IMR-90 (cell line): ENCODE measurements around the gene LDB1. TPM values are rescaled to one million over a fixed set of nuclear protein-coding genes. Genes with fewer than 3 reads are reported as not detected.

Experiments used
- ATAC-seq: fragments of 200-7000 bp; cut with Tn5 transposase; 2 replicates; pipeline ENCODE4 v1.9.1; 2020; ENCODE audit warnings: low read depth, mild to moderate bottlenecking, moderate library complexity
- BruUV-seq: library from RNA; stranded (reverse); fragments of 400-500 nt; replicated peaks from 2 replicates; lab custom pipeline; 2021; lab: Mats Ljungman, UMichigan
- CTCF ChIA-PET: fragments of 300-600 bp; formaldehyde crosslinking; extraction: SDS; loops from one replicate; lab custom pipeline; 2021; ENCODE audit warnings: antibody characterized with exemption; lab: Yijun Ruan, JAX
- POLR2A ChIA-PET: fragments of 300-600 bp; sonication (Branson Sonifier 250); formaldehyde crosslinking; loops from one replicate; lab custom pipeline; 2022; ENCODE audit warnings: antibody characterized with exemption; ENCODE audit not compliant: unreplicated experiment; lab: Charles Lee
- DNase-seq: peaks from one replicate; pipeline ENCODE4 v3.0.0; 2013
- H2AFZ ChIP-seq: replicated peaks from 2 replicates; pipeline ENCODE3; 2013; ENCODE audit warnings: low read length, mild to moderate bottlenecking; ENCODE audit not compliant: poor library complexity
- H2AK5ac ChIP-seq: 2 replicates; pipeline ENCODE4 v1.6.1; 2013; ENCODE audit warnings: low read depth, low read length, inconsistent platforms
- H2AK9ac ChIP-seq: replicated peaks from 2 replicates; pipeline ENCODE3; 2013; ENCODE audit warnings: mild to moderate bottlenecking, low read depth, low read length, moderate library complexity; ENCODE audit not compliant: poor library complexity
- H2BK120ac ChIP-seq: 2 replicates; pipeline ENCODE4 v1.6.1; 2013; ENCODE audit warnings: low read depth, low read length, inconsistent platforms
- H2BK15ac ChIP-seq: 3 replicates; pipeline ENCODE4 v1.6.1; 2013; ENCODE audit warnings: low read depth, low read length, inconsistent platforms
- H2BK20ac ChIP-seq: 2 replicates; pipeline ENCODE4 v1.6.1; 2013; ENCODE audit warnings: low read depth, mild to moderate bottlenecking, inconsistent platforms, low read length, moderate library complexity
- H2BK5ac ChIP-seq: 2 replicates; pipeline ENCODE4 v1.6.1; 2013; ENCODE audit warnings: mild to moderate bottlenecking, low read depth, low read length, inconsistent platforms; ENCODE audit not compliant: poor library complexity, severe bottlenecking
- H3K14ac ChIP-seq: replicated peaks from 2 replicates; pipeline ENCODE4 v1.6.1; 2013; ENCODE audit warnings: low read depth, low read length, inconsistent platforms
- H3K18ac ChIP-seq: 2 replicates; pipeline ENCODE4 v1.6.1; 2013; ENCODE audit warnings: low read depth, low read length, control low read depth
- H3K23ac ChIP-seq: 2 replicates; pipeline ENCODE4 v1.6.1; 2013; ENCODE audit warnings: low read depth, low read length, inconsistent platforms
- H3K27ac ChIP-seq: 2 replicates; pipeline ENCODE4 v1.5.1; 2013; ENCODE audit warnings: mild to moderate bottlenecking, control low read depth, low read length; ENCODE audit not compliant: insufficient read depth
- H3K27me3 ChIP-seq: 2 replicates; pipeline ENCODE4 v1.6.1; 2013; ENCODE audit warnings: low read length; ENCODE audit not compliant: control insufficient read depth, insufficient read depth
- H3K36me3 ChIP-seq: 2 replicates; pipeline ENCODE4 v1.6.1; 2013; ENCODE audit warnings: low read length, mixed read lengths; ENCODE audit not compliant: control insufficient read depth, insufficient read depth
- H3K4ac ChIP-seq: 2 replicates; pipeline ENCODE4 v1.6.1; 2013; ENCODE audit warnings: low read depth, low read length, inconsistent platforms
- H3K4me1 ChIP-seq: 2 replicates; pipeline ENCODE4 v1.6.1; 2013; ENCODE audit warnings: low read length, mixed read lengths; ENCODE audit not compliant: control insufficient read depth, insufficient read depth
- H3K4me2 ChIP-seq: 2 replicates; pipeline ENCODE4 v1.6.1; 2013; ENCODE audit warnings: low read depth, mild to moderate bottlenecking, control low read depth, low read length, moderate library complexity
- H3K4me3 ChIP-seq: 2 replicates; pipeline ENCODE4 v1.5.1; 2013; ENCODE audit warnings: low read depth, mild to moderate bottlenecking, control low read depth, low read length, moderate library complexity; ENCODE audit not compliant: insufficient read depth
- H3K56ac ChIP-seq: 2 replicates; pipeline ENCODE4 v1.6.1; 2013; ENCODE audit warnings: low read length, inconsistent platforms; ENCODE audit not compliant: insufficient read depth; ENCODE audit errors: extremely low read depth
- H3K79me1 ChIP-seq, 2 experiments: 2 replicates each; pipeline ENCODE4 v1.6.1; 2013; ENCODE audit warnings: low read length in 2 of 2, inconsistent platforms in 1 of 2, low read depth in 1 of 2
- H3K9ac ChIP-seq: 2 replicates; pipeline ENCODE4 v1.6.1; 2013; ENCODE audit warnings: low read depth, low read length, control low read depth
- H3K9me1 ChIP-seq: 2 replicates; pipeline ENCODE4 v1.6.1; 2013; ENCODE audit warnings: low read length, inconsistent platforms; ENCODE audit not compliant: insufficient read depth
- H3K9me3 ChIP-seq: 2 replicates; pipeline ENCODE4 v1.6.1; 2013; ENCODE audit warnings: low read length; ENCODE audit not compliant: control insufficient read depth, insufficient read depth
- H4K20me1 ChIP-seq: 2 replicates; pipeline ENCODE4 v1.6.1; 2013; ENCODE audit warnings: low read length, inconsistent platforms; ENCODE audit not compliant: insufficient read depth
- H4K5ac ChIP-seq: 2 replicates; pipeline ENCODE4 v1.6.1; 2013; ENCODE audit warnings: mild to moderate bottlenecking, low read depth, low read length, control low read depth
- H4K8ac ChIP-seq, 2 experiments: 2 replicates each; pipeline ENCODE4 v1.6.1; 2013; ENCODE audit warnings: low read depth in 2 of 2, low read length in 2 of 2, control low read depth in 1 of 2, inconsistent platforms in 1 of 2
- H4K91ac ChIP-seq: 2 replicates; pipeline ENCODE4 v1.6.1; 2013; ENCODE audit warnings: low read depth, low read length, inconsistent platforms; ENCODE audit not compliant: insufficient read depth
- CHD1 ChIP-seq: IDR thresholded peaks from 2 replicates; pipeline ENCODE4 v1.6.1; 2012; ENCODE audit warnings: low read depth, low read length, improper control_type of control experiment
- MAZ ChIP-seq: IDR thresholded peaks from 2 replicates; pipeline ENCODE4 v1.6.1; 2012; ENCODE audit warnings: low read depth, mild to moderate bottlenecking, low read length, improper control_type of control experiment, moderate library complexity, borderline replicate concordance
- WGBS, 2 experiments: methylation state at CpG; one replicate each; pipeline versions ENCODE4 v1.1.5 to v1.1.7; 2013; ENCODE audit warnings: missing lambda C conversion rate in 2 of 2; ENCODE audit not compliant: insufficient read length in 1 of 2; ENCODE audit errors: extremely low coverage in 2 of 2; 5-methylcytosine and 5-hydroxymethylcytosine counted together
- dilution Hi-C: fragments of 300-500 bp; cut with HindIII; formaldehyde crosslinking; loops from one replicate; pipeline ENCODE4 v1.14.3; 2018; ENCODE audit warnings: low sequenced_read_pairs; ENCODE audit not compliant: unreplicated experiment
- in situ Hi-C: fragments of 300-500 bp; cut with MboI; formaldehyde crosslinking; loops from 3 replicates; pipeline ENCODE4 v1.14.3; 2019; ENCODE audit warnings: low sequenced_read_pairs, inconsistent platforms, mixed read lengths
- intact Hi-C: fragments of 100-400 bp; cut with micrococcal nuclease; formaldehyde crosslinking; loops from 2 replicates; pipeline ENCODE4 v1.10.0; 2022
- polyA plus RNA-seq, 3 experiments: library from polyadenylated mRNA; depleted of rRNA; stranded (reverse); fragments of >200 nt; gene quantifications; 2 replicates each; pipeline ENCODE4 v1.2.3, GENCODE V29; 2012; ENCODE audit warnings: low replicate concordance in 1 of 3
- total RNA-seq: library from RNA; depleted of rRNA; stranded (reverse); fragments of >200 nt; gene quantifications from 2 replicates; pipeline ENCODE4 v1.2.3, GENCODE V29; 2012

LDB1 gene
- total and polyA plus RNA-seq, 2 of the 4 experiments (the other 2 are of a cell fraction), result 47.9 to 92.4 TPM

- H3K9me1 ChIP-seq, result peaks cover 25% of the 10 kb centered on the region
- ChIA-PET CTCF (no interaction called here), POLR2A (interaction anchor here (0.7 kb wide), 1 partner anchor 8 kb away, joined by 8 read pairs; no protein-coding TSS in a partner anchor)
- H3K4me2 ChIP-seq, result peak overlapping the region; percentile 89
- intact Hi-C loops, result no loop called here
- peak overlapping the region; percentile 94 for H3K27ac ChIP-seq
- H3K14ac ChIP-seq, result peak overlapping the region; percentile 64
- no peaks in the 10 kb centered on the region for H3K27me3 ChIP-seq
- DNase-seq (no peak), ATAC-seq (peak; percentile 4)
- H4K20me1 ChIP-seq, result peaks cover 68% of the 10 kb centered on the region
- H3K23ac ChIP-seq, result peak overlapping the region; percentile 79
- H3K4ac ChIP-seq, result peak overlapping the region; percentile 84
- H3K4me3 ChIP-seq, result peak overlapping the region; percentile 92
- peak overlapping the region; percentile 96 for H2AK9ac ChIP-seq
- H2AK5ac ChIP-seq, result peak overlapping the region; percentile 72
- no peak overlapping the region; the same call in 1 of the 2 replicates for H4K5ac ChIP-seq
- BruUV-seq, result no TSS peak
- peaks cover 26 to 85% of the 10 kb centered on the region in 2 experiments; a peak in 3 of 4 replicates for H3K79me1 ChIP-seq
- peak overlapping the region; percentile 82 for H2BK5ac ChIP-seq
- H2AFZ ChIP-seq, result peak overlapping the region; percentile 90
- no peaks in the 10 kb centered on the region for H3K9me3 ChIP-seq
- in situ Hi-C loops, result no loop called here
- peak overlapping the region; percentile 71; the same call in 1 of the 2 replicates for H3K56ac ChIP-seq
- H2BK120ac ChIP-seq, result no peak overlapping the region
- H4K91ac ChIP-seq, result peak overlapping the region; percentile 39; the same call in 1 of the 2 replicates
- H3K4me1 ChIP-seq, result peaks cover 36% of the 10 kb centered on the region
- TF ChIP-seq CHD1 (no peak), MAZ (no peak)
- peaks cover 26% of the 10 kb centered on the region for H3K36me3 ChIP-seq
- 0% methylated on average over 3 of the region's 45 CpGs; no CpG with 5 or more reads in 1 of the 2 experiments for WGBS, 2 experiments
- peak overlapping the region; percentile 54; the same call in 1 of the 2 replicates for H3K18ac ChIP-seq
- dilution Hi-C loops, result no loop called here
- no peak overlapping the region for H2BK20ac ChIP-seq
- no peak overlapping the region for H2BK15ac ChIP-seq
- H4K8ac ChIP-seq, result 0 out of 4 replicates have a peak overlapping the region, but pooled peaks of 1 of the 2 experiments have one; percentile 56
- H3K9ac ChIP-seq, result peak overlapping the region; percentile 98
These were observed 6.0 kb downstream of the LDB1 start for GRCh38 chr10:102113956-102114857.
